Stimulated activated effector memory CD8-positive, alpha-beta T cell treated with anti-CD3 and anti-CD28 coated beads, Interleukin-12 subunit alpha, Interleukin-12 subunit beta, amount 100 ng/mL, for 72 hours (primary cell): ENCODE measurements around the gene PTGDS.
A peak's percentile ranks its signal among the peaks of the same experiment; 100 is the strongest.

ENCODE experiments used
- ATAC-seq: fragments of 150-1000 bp; cut with Tn5 transposase; 2 replicates; pipeline ENCODE4 v1.10.0; 2021
- DNase-seq, 2 donors: peaks; one replicate each; pipeline ENCODE4 v3.0.0; 2021 to 2022; ENCODE audit warnings: low spot score in 2 of 2
- H3K27ac Mint-ChIP-seq: one replicate; pipeline ENCODE4 v1.8.0; 2022; ENCODE audit warnings: mild to moderate bottlenecking, mixed read lengths
- H3K36me3 Mint-ChIP-seq: one replicate; pipeline ENCODE4 v1.8.0; 2022; ENCODE audit warnings: mild to moderate bottlenecking, mixed read lengths
- H3K4me1 Mint-ChIP-seq: one replicate; pipeline ENCODE4 v1.8.0; 2022; ENCODE audit warnings: mixed read lengths
- H3K4me3 Mint-ChIP-seq: one replicate; pipeline ENCODE4 v1.8.0; 2022; ENCODE audit warnings: mild to moderate bottlenecking, mixed read lengths
- H3K9me3 Mint-ChIP-seq: one replicate; pipeline ENCODE4 v1.8.0; 2022; ENCODE audit warnings: mixed read lengths

PTGDS gene

GRCh38 chr9:136977223-136977622 lies at the start of gene PTGDS:
Gene PTGDS, plus strand, starts transcription at chr9:136977504. Its CDS starts 75 bp downstream, at chr9:136977579.
- peak within 1 kb of the TSS; percentile 69 for H3K27ac Mint-ChIP-seq
- H3K4me1 Mint-ChIP-seq, result peaks cover 38% of the 10 kb centered on the region
- ATAC-seq, result no peak
- peak within 1 kb of the TSS; percentile 50 for H3K4me3 Mint-ChIP-seq
- no peak for DNase-seq
- H3K36me3 Mint-ChIP-seq, result no peaks in the 10 kb centered on the region
- no peaks in the 10 kb centered on the region for H3K9me3 Mint-ChIP-seq

DNA sequence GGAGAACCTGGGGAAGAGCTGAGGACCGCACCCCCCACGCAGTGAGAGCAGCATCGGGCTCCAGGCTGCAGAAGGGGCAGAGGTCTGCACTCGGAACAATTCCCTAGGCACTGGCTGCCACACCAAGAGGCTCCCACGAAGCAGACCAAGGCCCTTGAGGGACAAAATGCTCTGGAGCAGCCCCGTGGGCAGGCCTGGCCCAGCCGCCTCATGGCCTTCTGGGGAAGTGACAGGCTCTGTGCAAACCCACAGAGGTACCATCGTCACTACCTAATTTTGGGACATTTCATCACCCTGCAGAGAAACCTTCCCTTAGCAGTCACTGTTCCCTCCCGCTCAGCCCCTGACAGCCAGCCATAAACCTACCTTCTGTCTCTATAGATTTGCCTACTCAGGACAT lies 48.7 kb upstream of the PTGDS start:
- DNase-seq, result no peak
- peak; percentile 36 for ATAC-seq
- H3K4me3 Mint-ChIP-seq, result no peak overlapping the region
- H3K27ac Mint-ChIP-seq, result peak overlapping the region; percentile 82
- H3K36me3 Mint-ChIP-seq, result peaks cover 93% of the 10 kb centered on the region
- H3K9me3 Mint-ChIP-seq, result no peaks in the 10 kb centered on the region
- H3K4me1 Mint-ChIP-seq, result peaks cover 29% of the 10 kb centered on the region

DNA sequence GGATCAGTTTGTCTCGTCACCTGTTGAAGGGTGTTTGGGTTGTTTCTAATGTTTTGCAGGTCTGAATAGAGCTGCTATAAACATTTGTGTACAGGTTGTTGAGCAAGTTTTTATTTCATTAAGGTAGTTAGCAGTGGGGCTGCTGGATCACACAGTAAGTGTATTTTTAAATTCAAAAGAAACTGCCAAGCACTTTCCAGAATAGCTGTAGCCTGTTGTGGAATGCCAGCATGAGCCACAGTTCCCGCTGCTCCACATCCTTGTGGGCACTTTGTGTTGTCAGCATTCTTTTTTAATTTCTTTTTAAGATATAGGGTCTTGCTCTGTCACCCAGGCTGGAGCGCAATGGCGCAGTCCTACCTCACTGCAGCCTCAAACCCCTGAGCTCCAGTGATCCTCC lies 47.3 kb upstream of the PTGDS start:
- DNase-seq (no peak), ATAC-seq (no peak)
- Mint-ChIP-seq H3K9me3 (no peaks in the 10 kb centered on the region), H3K4me3 (no peak overlapping the region), H3K36me3 (peaks cover 85% of the 10 kb centered on the region), H3K27ac (peak overlapping the region; percentile 77), H3K4me1 (peaks cover 29% of the 10 kb centered on the region)

- DNase-seq (no peak), ATAC-seq (peak; percentile 41)
- Mint-ChIP-seq H3K36me3 (peaks cover 68% of the 10 kb centered on the region), H3K4me1 (peaks cover 29% of the 10 kb centered on the region), H3K9me3 (no peaks in the 10 kb centered on the region), H3K4me3 (no peak overlapping the region), H3K27ac (peak overlapping the region; percentile 77)
Measured at GRCh38 chr9:136931611-136932130, 45.6 kb upstream of the PTGDS start.

GRCh38 chr9:136934277-136934676 lies 43.0 kb upstream of the PTGDS start:
- Mint-ChIP-seq H3K36me3 (peaks cover 53% of the 10 kb centered on the region), H3K27ac (no peak overlapping the region), H3K4me3 (no peak overlapping the region), H3K9me3 (no peaks in the 10 kb centered on the region), H3K4me1 (peaks cover 19% of the 10 kb centered on the region)
- no peak for ATAC-seq
- DNase-seq, result no peak

DNA sequence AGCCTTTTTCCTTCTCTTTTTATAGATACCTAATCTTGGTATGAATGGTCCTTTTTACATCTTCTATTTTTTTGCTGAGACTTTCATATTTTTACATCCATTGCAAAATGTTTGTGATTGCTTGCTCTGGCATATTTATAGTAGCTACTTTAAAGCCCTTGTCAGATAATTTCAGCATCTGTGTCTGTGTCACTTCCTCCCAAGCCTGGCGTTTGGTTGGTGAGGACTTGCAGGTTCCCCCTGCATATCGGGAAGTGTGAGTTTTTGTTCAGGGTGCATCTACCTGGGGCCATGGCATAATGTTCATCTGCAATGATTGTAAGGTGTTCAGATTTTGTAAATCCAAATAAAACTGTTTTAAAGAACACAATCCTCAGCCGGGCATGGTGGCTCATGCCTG lies 41.7 kb upstream of the PTGDS start:
- Mint-ChIP-seq H3K9me3 (no peaks in the 10 kb centered on the region), H3K4me3 (no peak overlapping the region), H3K4me1 (peaks cover 21% of the 10 kb centered on the region), H3K36me3 (peaks cover 55% of the 10 kb centered on the region), H3K27ac (no peak overlapping the region)
- DNase-seq, result no peak
- ATAC-seq, result no peak

GRCh38 chr9:136936645-136937170 lies 40.6 kb upstream of the PTGDS start:
- ATAC-seq (no peak), DNase-seq (no peak)
- Mint-ChIP-seq H3K4me3 (no peak overlapping the region), H3K9me3 (no peaks in the 10 kb centered on the region), H3K4me1 (peaks cover 20% of the 10 kb centered on the region), H3K36me3 (peaks cover 55% of the 10 kb centered on the region), H3K27ac (no peak overlapping the region)

GRCh38 chr9:136937186-136938001 lies 39.9 kb upstream of the PTGDS start:
- no peak for ATAC-seq
- Mint-ChIP-seq H3K9me3 (no peaks in the 10 kb centered on the region), H3K27ac (no peak overlapping the region), H3K4me3 (no peak overlapping the region), H3K4me1 (peaks cover 20% of the 10 kb centered on the region), H3K36me3 (peaks cover 55% of the 10 kb centered on the region)
- no peak for DNase-seq

DNA sequence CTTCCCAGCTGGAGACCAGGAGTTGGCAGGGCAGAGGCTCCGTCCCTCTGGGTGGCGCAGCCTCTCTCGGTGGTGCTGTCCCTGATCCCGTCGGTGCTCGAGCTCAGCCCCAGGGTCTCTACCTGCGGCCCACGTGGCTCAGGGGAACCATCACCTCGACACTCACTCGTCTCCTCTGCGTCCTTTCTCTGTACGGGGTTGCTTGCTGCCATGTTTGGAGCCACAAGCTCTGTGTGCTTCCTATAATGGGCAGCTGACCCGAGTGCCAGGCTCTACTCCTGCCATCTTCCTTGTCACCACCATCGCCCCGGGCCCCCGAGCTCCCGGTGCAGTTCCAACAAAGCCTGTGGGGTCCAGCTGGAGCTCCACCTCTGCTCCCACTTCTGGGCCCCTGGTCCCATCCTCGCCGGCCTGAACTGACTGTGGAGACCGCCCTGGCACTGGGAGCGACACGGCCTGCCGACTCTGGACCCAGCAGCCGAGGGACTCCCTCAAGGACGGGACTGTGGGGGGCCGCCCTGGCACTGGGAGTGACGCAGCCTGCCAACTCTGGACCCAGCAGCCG lies 37.8 kb upstream of the PTGDS start:
- H3K27ac Mint-ChIP-seq, result peak overlapping the region; percentile 78
- H3K4me1 Mint-ChIP-seq, result peaks cover 20% of the 10 kb centered on the region
- no peak overlapping the region for H3K4me3 Mint-ChIP-seq
- no peaks in the 10 kb centered on the region for H3K9me3 Mint-ChIP-seq
- H3K36me3 Mint-ChIP-seq, result peaks cover 60% of the 10 kb centered on the region
- ATAC-seq (no peak), DNase-seq (no peak)

GRCh38 chr9:136939996-136940525 lies 37.2 kb upstream of the PTGDS start:
- Mint-ChIP-seq H3K27ac (peak overlapping the region; percentile 78), H3K36me3 (peaks cover 62% of the 10 kb centered on the region), H3K4me3 (no peak overlapping the region), H3K4me1 (peaks cover 26% of the 10 kb centered on the region), H3K9me3 (no peaks in the 10 kb centered on the region)
- ATAC-seq, result no peak
- no peak for DNase-seq

DNA sequence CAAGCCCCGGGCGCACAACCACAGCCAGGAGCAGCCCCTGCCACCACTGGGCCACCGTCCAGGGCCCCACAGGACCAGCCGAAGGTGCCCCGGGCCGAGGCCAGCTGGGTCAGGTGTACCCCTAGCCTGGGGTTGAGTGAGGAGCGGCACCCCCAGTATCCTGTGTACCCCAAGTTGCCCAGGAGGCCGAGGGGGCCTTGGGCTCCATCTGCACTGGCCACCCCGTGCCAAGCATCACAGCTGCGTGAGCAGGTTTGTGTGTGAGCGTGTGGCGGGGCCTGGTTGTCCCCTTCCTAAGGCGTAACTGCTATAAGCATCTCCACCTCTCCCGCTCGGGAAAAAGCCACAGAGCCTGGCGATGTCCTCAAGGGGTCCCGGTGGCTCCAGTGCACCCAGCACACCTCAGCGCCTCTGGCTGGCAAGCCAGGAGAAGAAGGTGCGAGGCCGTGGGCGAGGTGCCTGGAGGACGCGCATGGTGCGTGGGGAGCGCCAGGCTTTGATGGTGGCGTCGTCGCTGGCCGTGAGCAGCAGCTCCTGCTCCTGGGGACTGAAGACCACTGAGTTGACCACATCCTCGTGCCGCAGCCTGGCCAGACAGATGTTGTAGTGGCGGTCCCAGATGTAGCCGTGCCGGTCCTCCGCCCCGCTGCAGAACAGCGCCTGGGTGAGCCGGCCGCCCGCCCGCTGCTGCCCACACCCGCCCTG lies 36.6 kb upstream of the PTGDS start:
- H3K4me3 Mint-ChIP-seq, result no peak overlapping the region
- H3K36me3 Mint-ChIP-seq, result peaks cover 64% of the 10 kb centered on the region
- ATAC-seq (no peak), DNase-seq (no peak)
- H3K9me3 Mint-ChIP-seq, result no peaks in the 10 kb centered on the region
- no peak overlapping the region for H3K27ac Mint-ChIP-seq
- H3K4me1 Mint-ChIP-seq, result peaks cover 26% of the 10 kb centered on the region

DNA sequence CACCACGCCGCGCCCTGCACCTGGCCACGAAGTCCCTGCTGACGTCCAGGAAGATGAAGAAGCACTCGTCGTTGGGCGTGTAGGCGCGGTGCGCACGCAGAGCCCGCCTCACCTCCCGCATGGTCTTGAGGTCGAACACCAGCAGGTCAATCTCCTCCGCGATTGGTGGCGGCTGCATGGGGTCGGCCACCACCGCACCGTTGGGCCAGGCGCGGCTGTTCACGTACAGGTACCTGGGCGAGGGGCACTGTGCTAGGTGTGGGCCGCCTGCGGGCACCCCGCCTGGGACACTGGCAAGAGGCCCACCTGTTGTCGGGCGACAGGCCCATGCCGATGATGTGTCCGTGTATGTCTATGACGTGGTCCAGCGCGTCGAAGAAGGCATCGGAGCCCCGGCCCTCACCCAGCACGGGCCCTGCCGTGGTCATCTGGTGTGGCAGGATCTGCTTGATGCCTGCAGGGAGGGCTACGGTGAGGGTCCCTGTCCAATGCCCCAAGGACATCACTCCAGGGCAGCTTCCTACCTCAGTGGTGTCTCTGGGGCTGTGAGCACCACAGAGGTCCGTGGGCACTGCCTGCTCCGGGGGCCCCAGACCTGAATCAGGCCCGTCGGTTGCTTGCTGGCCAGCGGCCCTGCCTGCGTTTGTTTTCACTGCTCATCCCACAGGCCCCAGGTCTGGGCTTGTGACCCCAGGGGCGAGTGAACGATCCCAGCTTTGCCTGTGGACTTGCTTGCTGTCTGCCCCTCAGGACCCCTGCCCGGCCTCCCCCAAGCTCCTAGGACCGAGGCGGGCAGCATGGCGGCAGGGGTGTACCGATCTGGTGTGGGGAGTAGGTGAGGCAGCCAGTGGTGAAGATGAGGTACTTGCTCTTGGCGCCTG lies 35.8 kb upstream of the PTGDS start:
- Mint-ChIP-seq H3K36me3 (peaks cover 64% of the 10 kb centered on the region), H3K4me3 (no peak overlapping the region), H3K9me3 (no peaks in the 10 kb centered on the region), H3K4me1 (peaks cover 26% of the 10 kb centered on the region), H3K27ac (no peak overlapping the region)
- ATAC-seq (no peak), DNase-seq (no peak)

DNA sequence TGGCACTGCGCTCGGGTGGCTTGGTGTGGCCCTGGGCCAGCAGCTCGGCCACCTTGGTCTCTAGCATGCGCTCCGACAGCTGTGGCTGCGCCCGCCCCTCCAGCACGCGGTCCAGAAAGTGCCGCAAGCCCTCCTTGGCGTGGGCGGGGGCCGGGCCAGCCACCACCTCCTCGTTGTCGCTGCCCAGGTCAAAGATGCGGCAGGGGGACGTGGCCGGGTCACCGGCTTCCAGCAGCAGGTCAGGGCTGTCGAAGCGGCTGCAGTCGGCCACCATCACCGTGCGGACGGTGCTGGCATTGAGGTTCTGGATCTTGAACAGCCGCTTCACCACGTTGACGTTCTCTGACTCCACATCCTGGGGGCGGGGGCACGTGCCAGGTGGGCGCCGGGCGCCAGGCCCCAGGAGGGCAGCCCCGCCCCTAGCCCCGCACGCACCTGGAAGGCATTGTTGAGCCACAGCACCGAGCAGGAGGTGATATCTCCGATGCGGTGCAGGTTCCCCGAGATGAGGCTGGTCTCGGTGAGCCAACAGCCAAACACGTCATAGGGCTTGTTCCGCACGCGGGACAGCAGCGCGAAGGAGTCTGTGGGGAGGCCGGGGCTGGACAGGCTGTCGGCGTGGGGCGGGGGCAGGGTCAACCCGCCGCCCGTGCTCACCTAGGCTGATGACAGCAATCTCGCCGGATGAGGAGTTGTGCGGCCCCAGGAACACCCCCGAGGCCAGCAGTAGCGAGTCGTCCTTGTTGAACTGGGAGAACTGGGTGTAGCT lies 35.0 kb upstream of the PTGDS start:
- no peak for ATAC-seq
- Mint-ChIP-seq H3K9me3 (no peaks in the 10 kb centered on the region), H3K4me3 (peak overlapping the region; percentile 66)

DNA sequence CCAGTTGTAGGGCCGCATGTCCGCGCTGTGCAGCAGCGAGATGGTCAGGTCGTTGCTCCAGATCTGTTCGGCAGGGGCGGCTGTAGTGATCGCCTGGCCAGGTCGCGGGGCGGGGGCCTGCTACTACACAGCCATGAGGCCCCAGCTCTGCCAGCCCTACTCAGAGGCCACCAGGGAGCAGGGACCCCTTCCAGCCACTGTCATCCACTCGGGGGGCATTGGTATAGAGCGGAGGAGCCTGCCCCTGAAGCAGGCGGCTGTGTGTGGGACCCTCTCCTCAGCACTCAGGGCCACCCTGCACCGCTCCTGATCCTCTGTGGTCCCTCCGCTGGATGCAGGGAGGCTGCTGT lies 34.4 kb upstream of the PTGDS start:
- no peaks in the 10 kb centered on the region for H3K9me3 Mint-ChIP-seq
- peaks cover 64% of the 10 kb centered on the region for H3K36me3 Mint-ChIP-seq
- ATAC-seq (no peak), DNase-seq (no peak)
- peak overlapping the region; percentile 80 for H3K27ac Mint-ChIP-seq
- peak overlapping the region; percentile 66 for H3K4me3 Mint-ChIP-seq
- peaks cover 26% of the 10 kb centered on the region for H3K4me1 Mint-ChIP-seq

More for the DNA sequence above, 35.0 kb upstream of the PTGDS start:
- peaks cover 26% of the 10 kb centered on the region for H3K4me1 Mint-ChIP-seq
- DNase-seq, result no peak
- peak overlapping the region; percentile 80 for H3K27ac Mint-ChIP-seq
- peaks cover 64% of the 10 kb centered on the region for H3K36me3 Mint-ChIP-seq
